ENCODE data around the gene PDE8B. TPM values are rescaled to one million over a fixed set of nuclear protein-coding genes. Genes with fewer than 3 reads are reported as not detected.

The PDE8B gene
- total RNA-seq = not detected

- no peak for DNase-seq
These were observed at the start of gene PDE8B for GRCh38 chr5:77210091-77210963. Gene PDE8B (plus strand): TSS chr5:77210680. CDS start chr5:77210926, 246 bp downstream.

GRCh38 chr5:77163453-77163852 is 47.0 kb upstream of the PDE8B start:
- no peak for DNase-seq

- DNase-seq = no peak
These were observed 43.4 kb upstream of the PDE8B start for GRCh38 chr5:77167063-77167462.

GRCh38 chr5:77167695-77168121 is 42.8 kb upstream of the PDE8B start:
- DNase-seq = no peak

GRCh38 chr5:77168161-77168878 is 42.2 kb upstream of the PDE8B start:
- DNase-seq = no peak

GRCh38 chr5:77168879-77169244 is 41.6 kb upstream of the PDE8B start:
- no peak for DNase-seq

GRCh38 chr5:77170196-77170890 is 40.1 kb upstream of the PDE8B start:
- DNase-seq = no peak

GRCh38 chr5:77171141-77171910 is 39.2 kb upstream of the PDE8B start:
- no peak for DNase-seq

GRCh38 chr5:77172713-77173328 is 37.7 kb upstream of the PDE8B start:
- no peak for DNase-seq

- DNase-seq = no peak
These were observed 36.0 kb upstream of the PDE8B start for GRCh38 chr5:77174526-77174925.

GRCh38 chr5:77175231-77175630 is 35.2 kb upstream of the PDE8B start:
- DNase-seq = no peak

- DNase-seq = no peak
These were observed 34.1 kb upstream of the PDE8B start for GRCh38 chr5:77176429-77176828.

- no peak for DNase-seq
These were observed 32.9 kb upstream of the PDE8B start for GRCh38 chr5:77177576-77177975.

GRCh38 chr5:77180167-77181081 is 30.1 kb upstream of the PDE8B start:
- DNase-seq = no peak

- DNase-seq = no peak
These were observed 29.3 kb upstream of the PDE8B start for GRCh38 chr5:77181173-77181572.

GRCh38 chr5:77181596-77182304 is 28.7 kb upstream of the PDE8B start:
- no peak for DNase-seq

- no peak for DNase-seq
These were observed 28.1 kb upstream of the PDE8B start for GRCh38 chr5:77182367-77182766.

GRCh38 chr5:77186652-77187370 is 23.7 kb upstream of the PDE8B start:
- no peak for DNase-seq

GRCh38 chr5:77189421-77189820 is 21.1 kb upstream of the PDE8B start:
- DNase-seq = no peak

All from effector CD4-positive, alpha-beta T cell (primary cell).